ENCODE measurements around the gene FMN1.

Gene FMN1

GRCh38 chr15:32721596-32721995 lies 472.9 kb downstream of the FMN1 start:
- no peak overlapping the region for H3K27ac ChIP-seq
- H3K4me3 ChIP-seq, result no peak overlapping the region
- no peaks in the 10 kb centered on the region for H3K36me3 ChIP-seq
- peaks cover 60 to 71% (median 63%) of the 10 kb centered on the region in 11 experiments for H3K27me3 ChIP-seq
- H4K20me1 ChIP-seq, result peaks cover 0 to 34% (median 26%) of the 10 kb centered on the region in 11 experiments; a peak in 18 of 22 replicates
- H3K4me2 ChIP-seq, result no peak overlapping the region
- H3K9ac ChIP-seq, result no peak overlapping the region
- H3K4me1 ChIP-seq, result peaks cover 22 to 28% (median 27%) of the 10 kb centered on the region in 10 experiments
- TF ChIP-seq Cebpa-rat (IDR thresholded peaks at IDR 0.05), result no peak
- peaks cover 0 to 7% (median 0%) of the 10 kb centered on the region in 11 experiments; a peak in 3 of 22 replicates for H3K9me3 ChIP-seq (replicated peaks in 1 of 11)

DNA sequence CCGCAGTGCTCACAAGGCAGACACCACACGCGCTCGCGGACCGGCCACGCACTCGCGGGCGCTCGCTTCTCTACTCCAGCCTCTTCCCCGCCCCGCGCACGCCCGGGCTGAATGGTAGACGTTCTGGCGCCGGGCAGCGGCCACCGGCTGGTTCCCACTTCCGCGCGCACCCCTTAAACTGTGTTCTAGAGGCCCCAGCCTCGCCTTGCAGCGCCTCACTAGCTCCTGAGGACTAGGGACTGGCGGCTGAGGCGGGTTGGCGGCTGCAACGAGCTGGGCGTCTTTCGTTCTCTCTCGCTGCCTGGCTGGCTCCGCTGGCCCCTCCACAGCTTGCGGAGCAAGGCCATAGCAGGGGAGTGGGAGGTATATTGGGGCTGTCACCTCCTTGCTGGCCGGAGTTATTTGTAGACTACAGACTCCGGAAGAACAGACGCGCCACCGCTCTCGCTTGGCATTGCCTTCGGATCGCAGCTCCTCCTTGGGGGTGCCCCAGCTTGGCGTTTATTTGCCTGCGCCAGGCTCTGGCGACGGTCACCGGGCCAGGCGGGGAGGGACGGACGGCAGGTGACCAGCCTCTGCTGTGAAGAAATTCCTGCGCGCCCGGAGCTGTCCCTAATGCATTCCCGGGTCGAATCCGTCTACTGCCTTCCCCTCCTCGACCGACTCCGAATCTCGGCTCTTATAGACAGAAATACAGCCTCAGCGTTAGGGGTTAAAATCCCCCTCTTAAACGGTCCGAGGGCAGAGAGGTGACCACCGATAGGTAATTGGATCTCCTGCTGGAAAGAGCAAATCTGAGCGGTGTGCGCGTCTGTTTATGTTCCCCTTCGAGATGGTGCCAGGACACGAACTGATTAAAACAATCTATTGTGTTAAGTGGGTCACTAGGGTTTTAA lies 475.4 kb downstream of the FMN1 start:
- Histone ChIP-seq H3K9me3 (replicated peaks in 1 of 11) (0 out of 22 replicates have a peak, but pooled peaks cover 0 to 3% (median 0%) of the 10 kb centered on the region in 11 experiments), H3K4me2 (peak overlapping the region; percentile 86 to 99 (median 93)), H3K27me3 (peaks cover 83 to 93% (median 87%) of the 10 kb centered on the region in 11 experiments), H3K27ac (no peak overlapping the region), H4K20me1 (peaks cover 0 to 37% (median 27%) of the 10 kb centered on the region in 11 experiments; a peak in 18 of 22 replicates), H3K4me1 (peaks cover 27 to 36% (median 33%) of the 10 kb centered on the region in 10 experiments), H3K36me3 (no peaks in the 10 kb centered on the region), H3K9ac (peak overlapping the region in 1 of 11 experiments; percentile 22; a peak in 1 of 22 replicates), H3K4me3 (peak overlapping the region; percentile 47 to 68 (median 54))
- no peak for TF ChIP-seq Cebpa-rat (IDR thresholded peaks at IDR 0.05)

DNA sequence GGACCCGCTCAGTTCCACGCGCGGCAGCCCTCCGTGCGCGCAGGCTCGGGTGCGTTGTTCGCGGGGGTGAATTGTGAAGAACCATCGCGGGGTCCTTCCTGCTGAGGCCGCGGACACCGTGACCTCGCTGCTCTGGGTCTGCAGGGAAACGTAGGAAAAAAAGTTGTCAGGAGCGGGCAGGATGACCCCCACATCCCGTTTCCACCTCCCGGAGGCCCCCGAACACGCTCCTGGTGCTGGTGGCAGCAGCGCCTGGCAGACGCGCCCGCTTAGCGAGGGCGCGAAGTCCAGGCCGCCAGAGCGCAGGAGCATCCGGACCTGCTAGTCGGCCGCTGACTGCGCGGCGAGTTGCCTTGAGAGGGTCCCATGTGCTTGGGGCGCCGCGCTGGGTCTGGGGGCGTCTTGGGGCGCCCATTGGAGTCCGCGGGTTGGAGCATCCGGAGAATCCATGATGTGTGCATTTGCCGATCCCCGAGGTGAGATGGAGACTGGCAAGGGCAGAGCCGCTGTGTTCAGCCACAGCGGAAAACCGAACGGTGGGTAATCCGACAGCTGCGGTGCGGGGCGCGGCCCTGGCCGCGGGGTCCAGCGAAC lies 476.2 kb downstream of the FMN1 start:
- peaks cover 0 to 37% (median 27%) of the 10 kb centered on the region in 11 experiments; a peak in 18 of 22 replicates for H4K20me1 ChIP-seq
- H3K27me3 ChIP-seq, result peaks cover 83 to 98% (median 94%) of the 10 kb centered on the region in 11 experiments
- H3K4me3 ChIP-seq, result peak overlapping the region; percentile 47 to 68 (median 54)
- H3K4me1 ChIP-seq, result peaks cover 27 to 36% (median 33%) of the 10 kb centered on the region in 10 experiments
- no peak overlapping the region for H3K27ac ChIP-seq
- H3K9me3 ChIP-seq (replicated peaks in 1 of 11), result 0 out of 22 replicates have a peak, but pooled peaks cover 0 to 3% (median 0%) of the 10 kb centered on the region in 11 experiments
- TF ChIP-seq Cebpa-rat (IDR thresholded peaks at IDR 0.05), result no peak
- peak overlapping the region in 4 of 11 experiments; percentile 14 to 47 (median 28); a peak in 3 of 22 replicates for H3K9ac ChIP-seq
- H3K36me3 ChIP-seq, result no peaks in the 10 kb centered on the region
- H3K4me2 ChIP-seq, result peak overlapping the region; percentile 86 to 99 (median 93)

GRCh38 chr15:32717426-32718226 lies 476.9 kb downstream of the FMN1 start, which contains the start of gene GREM1:
Gene GREM1 (plus strand): TSS chr15:32718004. CDS start chr15:32730691, 12,687 bp downstream.
- H3K4me1 ChIP-seq, result peaks cover 27 to 36% (median 33%) of the 10 kb centered on the region in 10 experiments
- 0 out of 22 replicates have a peak, but pooled peaks cover 0 to 3% (median 0%) of the 10 kb centered on the region in 11 experiments for H3K9me3 ChIP-seq (replicated peaks in 1 of 11)
- TF ChIP-seq Cebpa-rat (IDR thresholded peaks at IDR 0.05), result no peak
- peaks cover 83 to 94% (median 93%) of the 10 kb centered on the region in 11 experiments for H3K27me3 ChIP-seq
- peak within 1 kb of the TSS in 4 of 11 experiments; percentile 13 to 54 (median 36); a peak in 3 of 22 replicates for H3K27ac ChIP-seq
- peak within 1 kb of the TSS; percentile 47 to 68 (median 54) for H3K4me3 ChIP-seq
- H3K36me3 ChIP-seq, result no peaks in the 10 kb centered on the region
- peak within 1 kb of the TSS; percentile 86 to 99 (median 93) for H3K4me2 ChIP-seq
- H3K9ac ChIP-seq, result peak within 1 kb of the TSS in 8 of 11 experiments; percentile 13 to 70 (median 40); a peak in 8 of 22 replicates
- peaks cover 0 to 37% (median 27%) of the 10 kb centered on the region in 11 experiments; a peak in 18 of 22 replicates for H4K20me1 ChIP-seq

DNA sequence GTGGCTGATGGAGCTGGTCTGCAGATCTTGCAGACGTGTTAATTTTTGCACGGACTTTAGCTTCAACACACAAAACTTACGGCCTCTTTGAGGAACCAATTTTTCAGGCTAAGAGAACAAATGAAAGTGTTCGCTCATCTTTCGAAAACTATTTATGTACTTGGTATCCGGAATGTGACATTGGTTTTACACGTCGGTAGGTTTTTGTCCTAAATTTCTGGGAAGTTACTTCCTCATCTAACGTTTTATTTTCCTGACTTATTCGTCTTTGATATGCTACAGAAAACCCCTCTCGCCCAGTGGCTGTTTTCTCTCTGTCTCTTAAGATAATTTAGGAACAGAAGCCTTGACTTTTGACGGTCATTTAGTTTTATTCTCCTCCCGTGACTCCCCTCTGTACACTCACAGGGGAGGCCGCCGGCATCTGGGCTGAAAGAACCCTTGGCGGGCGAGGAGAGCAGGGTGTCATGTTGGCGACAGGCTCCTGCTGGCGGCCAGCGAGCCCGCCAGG lies 477.5 kb downstream of the FMN1 start:
- Histone ChIP-seq H3K4me3 (peak overlapping the region; percentile 47 to 68 (median 54)), H3K4me1 (peaks cover 27 to 36% (median 33%) of the 10 kb centered on the region in 10 experiments), H3K36me3 (no peaks in the 10 kb centered on the region), H3K27ac (peak overlapping the region in 4 of 11 experiments; percentile 13 to 54 (median 36); a peak in 3 of 22 replicates), H3K4me2 (peak overlapping the region; percentile 86 to 99 (median 93)), H3K9me3 (replicated peaks in 1 of 11) (0 out of 22 replicates have a peak, but pooled peaks cover 0 to 3% (median 0%) of the 10 kb centered on the region in 11 experiments), H3K9ac (peak overlapping the region in 8 of 11 experiments; percentile 13 to 70 (median 35); a peak in 7 of 22 replicates), H4K20me1 (peaks cover 0 to 37% (median 27%) of the 10 kb centered on the region in 11 experiments; a peak in 18 of 22 replicates), H3K27me3 (peaks cover 77 to 93% (median 87%) of the 10 kb centered on the region in 11 experiments)
- TF ChIP-seq Cebpa-rat (IDR thresholded peaks at IDR 0.05), result no peak

- Histone ChIP-seq H3K9me3 (replicated peaks in 1 of 11) (0 out of 22 replicates have a peak, but pooled peaks cover 0 to 3% (median 0%) of the 10 kb centered on the region in 11 experiments), H3K27me3 (peaks cover 71 to 88% (median 81%) of the 10 kb centered on the region in 11 experiments)
Observed at GRCh38 chr15:32716216-32716914, 478.1 kb downstream of the FMN1 start.

More at GRCh38 chr15:32716216-32716914, 478.1 kb downstream of the FMN1 start:
- H3K4me1 ChIP-seq, result peaks cover 27 to 36% (median 33%) of the 10 kb centered on the region in 10 experiments
- H3K4me3 ChIP-seq, result peak overlapping the region in 9 of 10 experiments; percentile 47 to 68 (median 54); a peak in 12 of 20 replicates
- H3K36me3 ChIP-seq, result no peaks in the 10 kb centered on the region
- TF ChIP-seq Cebpa-rat (IDR thresholded peaks at IDR 0.05), result no peak
- peaks cover 0 to 37% (median 27%) of the 10 kb centered on the region in 11 experiments; a peak in 18 of 22 replicates for H4K20me1 ChIP-seq
- no peak overlapping the region for H3K27ac ChIP-seq
- H3K4me2 ChIP-seq, result peak overlapping the region; percentile 86 to 99 (median 93)
- no peak overlapping the region for H3K9ac ChIP-seq

Data from BLaER1 treated with 17β-estradiol and CSF1 and Interleukin-3, amounts not matched to agents 10 nM and 100 nM (cell line).